ENCODE results near the gene DENND1A.
"Not testable (repeated sequence)": the region's sequence is repeated elsewhere in the genome, so short reads cannot be mapped to it uniquely, and the experiment has no call there.

Gene DENND1A

GRCh38 chr9:123861756-123862120 lies 68.2 kb downstream of the DENND1A start:
- DNase-seq: no peak

GRCh38 chr9:123861086-123861755 lies 68.7 kb downstream of the DENND1A start:
- no peak for DNase-seq

GRCh38 chr9:123860603-123861002 lies 69.3 kb downstream of the DENND1A start:
- DNase-seq: no peak

GRCh38 chr9:123852403-123852802 lies 77.5 kb downstream of the DENND1A start:
- DNase-seq: no peak

DNA sequence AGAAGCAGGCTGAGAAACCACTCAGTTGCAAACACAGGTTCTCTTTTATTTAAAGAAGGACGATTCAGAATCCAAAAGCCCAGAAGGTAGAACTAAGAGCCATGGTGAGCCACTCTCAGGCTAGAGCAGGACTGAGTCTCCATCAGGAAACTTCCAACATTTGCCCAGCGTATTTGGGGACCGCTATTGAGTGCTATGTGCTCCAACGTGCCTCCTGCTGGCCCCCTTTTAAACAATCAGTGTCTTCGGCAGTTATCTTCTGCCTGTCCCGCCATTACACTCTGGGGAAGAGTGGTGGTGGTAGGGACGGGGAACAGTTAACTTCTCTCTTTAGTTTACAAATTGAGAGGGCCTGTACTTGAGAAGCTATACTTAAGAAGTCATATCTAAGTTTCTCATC lies 78.1 kb downstream of the DENND1A start:
- DNase-seq: no peak

DNA sequence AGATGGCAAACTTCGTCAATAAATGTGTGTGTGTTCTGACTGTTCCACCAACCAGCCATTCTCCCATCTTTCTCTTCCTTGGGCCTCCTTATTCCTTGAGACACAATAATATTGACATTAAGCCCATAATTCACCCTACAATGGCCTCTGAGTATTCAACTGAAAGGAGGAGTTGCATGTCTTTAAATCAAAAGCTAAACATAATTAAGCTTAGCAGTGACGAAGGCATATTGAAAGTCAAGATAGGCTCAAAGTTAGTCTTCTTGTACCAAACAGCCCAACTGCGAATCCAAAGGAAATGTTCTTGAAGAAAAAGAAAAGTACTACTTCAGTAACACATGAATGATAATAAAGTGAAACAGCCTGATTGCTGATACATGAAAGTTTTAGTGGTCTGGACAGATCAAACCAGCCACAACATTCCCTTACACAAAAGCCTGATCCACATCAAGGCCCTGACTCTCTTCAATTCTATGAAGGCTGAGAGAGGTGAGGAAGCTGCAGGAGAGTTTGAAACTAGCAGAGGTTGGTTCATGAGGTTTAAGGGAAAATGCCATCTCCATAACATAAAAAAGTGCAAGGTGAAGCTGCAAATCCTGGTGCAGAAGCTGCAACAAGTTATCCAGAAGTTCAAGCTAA lies 81.4 kb downstream of the DENND1A start:
- DNase-seq: no peak

DNA sequence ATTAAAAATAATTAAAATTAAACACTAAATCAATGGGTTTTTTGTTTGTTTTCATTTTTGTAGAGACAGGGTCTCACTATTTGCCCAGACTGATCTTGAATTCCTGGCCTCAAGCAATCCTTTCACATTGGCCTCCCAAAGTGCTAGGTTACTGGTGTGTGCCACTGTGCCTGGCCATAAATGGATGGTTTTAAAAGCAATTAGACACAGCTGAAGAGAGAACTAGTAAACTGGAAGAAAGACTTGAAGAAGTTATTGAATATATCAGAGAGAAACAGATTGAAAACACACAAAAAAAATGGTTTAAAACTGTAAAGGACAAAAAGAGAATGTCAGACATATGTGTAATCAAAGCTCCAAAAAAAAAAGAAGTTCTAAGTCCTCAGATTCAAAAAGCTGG lies 83.0 kb downstream of the DENND1A start:
- DNase-seq: no peak

DNA sequence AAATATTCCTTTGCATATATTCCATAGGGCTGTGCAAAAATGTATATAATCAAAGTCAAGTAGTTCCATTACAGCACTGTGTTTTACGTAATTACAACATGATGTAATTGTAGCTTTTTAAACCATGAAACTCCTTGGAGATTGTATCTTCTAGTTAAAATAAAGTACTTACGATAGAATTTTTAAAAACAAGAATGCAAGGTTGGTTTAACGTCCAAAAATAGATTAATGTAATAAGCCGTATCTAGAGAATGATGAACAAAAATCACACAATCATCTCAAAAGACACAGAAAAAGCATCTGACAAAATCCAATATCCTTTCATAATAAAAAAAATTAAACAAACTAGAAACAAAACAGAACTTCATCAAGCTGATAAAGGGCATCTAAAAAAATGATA lies 86.2 kb downstream of the DENND1A start:
- no peak for DNase-seq

DNA sequence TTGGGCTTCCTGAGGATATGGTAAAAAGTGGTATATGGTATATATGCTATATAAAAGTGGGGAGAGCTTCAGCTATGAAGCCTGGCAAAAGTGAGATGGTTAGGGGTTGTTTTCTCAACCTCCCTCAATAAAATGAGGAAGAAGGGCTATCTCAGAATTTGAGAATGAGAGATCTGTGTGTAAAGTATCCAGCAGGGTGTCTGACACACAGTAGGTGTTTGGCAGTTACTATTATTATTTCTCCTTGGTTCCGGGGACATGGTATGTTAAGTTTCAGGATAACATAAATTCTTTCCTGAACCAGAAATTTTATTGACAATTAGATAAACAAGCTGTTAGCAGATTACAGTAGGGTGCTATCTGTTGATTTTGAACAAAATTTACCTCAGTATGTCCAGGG lies 94.1 kb downstream of the DENND1A start:
- no peak for DNase-seq

DNA sequence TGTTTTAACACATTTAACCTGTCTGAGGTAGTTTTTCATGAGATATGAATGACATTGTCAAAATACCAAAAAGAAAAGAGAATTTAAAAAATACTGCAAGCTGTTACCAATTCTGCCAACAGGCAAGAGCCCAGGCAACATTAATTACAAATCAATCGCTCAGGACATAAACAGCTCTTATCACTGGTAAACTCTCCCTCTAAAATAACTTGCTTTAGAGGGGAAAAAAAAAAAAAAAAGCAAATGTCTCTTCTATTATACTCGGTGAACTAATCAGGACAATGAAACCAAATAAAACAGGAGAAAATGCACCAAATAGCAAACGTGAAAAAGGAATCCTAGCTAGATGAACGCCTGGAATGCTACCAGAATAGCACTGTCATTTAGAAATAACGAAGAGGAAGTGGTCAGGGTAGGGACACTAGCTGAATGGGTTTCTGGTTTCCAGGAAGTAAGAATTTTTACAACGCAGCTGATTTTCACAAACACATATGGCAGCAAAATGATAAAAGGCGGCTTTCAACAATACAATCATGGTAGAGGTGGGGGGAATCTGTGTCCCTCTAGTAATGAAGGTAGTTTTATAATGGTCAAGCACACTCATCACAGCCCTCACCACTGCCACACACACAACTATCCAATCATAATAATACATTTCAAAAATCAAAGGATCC lies 94.9 kb downstream of the DENND1A start:
- no peak for DNase-seq

DNA sequence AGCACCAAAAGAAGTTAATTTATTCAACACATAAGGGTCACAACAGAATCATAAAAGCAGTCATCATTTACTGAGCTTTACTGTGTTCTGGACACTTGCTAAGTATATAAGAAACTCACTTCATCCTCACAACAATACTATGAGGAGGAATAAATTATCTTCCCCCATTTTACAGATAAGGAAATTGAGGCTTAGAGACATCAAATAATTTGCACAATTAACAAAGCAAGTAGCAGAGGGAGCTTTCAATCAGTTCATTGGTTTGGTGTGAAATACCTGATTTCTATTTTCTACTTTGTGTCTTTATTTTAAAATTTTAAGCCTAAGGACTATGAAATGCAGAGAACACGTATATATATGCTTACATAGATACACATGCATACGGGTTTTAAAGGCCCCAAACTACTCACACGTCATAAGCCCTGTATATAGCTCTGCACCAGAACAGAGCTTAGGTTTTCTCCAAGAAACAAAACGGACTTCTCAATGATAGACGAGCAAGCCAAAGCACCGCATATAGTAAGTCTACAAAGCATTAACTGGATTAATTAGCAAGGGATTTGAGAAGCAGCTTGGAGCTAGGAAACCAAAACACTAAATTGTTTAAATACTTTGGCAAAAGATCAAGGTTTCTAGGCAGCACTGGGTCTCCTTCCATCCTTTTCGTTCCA lies 95.6 kb downstream of the DENND1A start:
- DNase-seq: peak; percentile 21

DNA sequence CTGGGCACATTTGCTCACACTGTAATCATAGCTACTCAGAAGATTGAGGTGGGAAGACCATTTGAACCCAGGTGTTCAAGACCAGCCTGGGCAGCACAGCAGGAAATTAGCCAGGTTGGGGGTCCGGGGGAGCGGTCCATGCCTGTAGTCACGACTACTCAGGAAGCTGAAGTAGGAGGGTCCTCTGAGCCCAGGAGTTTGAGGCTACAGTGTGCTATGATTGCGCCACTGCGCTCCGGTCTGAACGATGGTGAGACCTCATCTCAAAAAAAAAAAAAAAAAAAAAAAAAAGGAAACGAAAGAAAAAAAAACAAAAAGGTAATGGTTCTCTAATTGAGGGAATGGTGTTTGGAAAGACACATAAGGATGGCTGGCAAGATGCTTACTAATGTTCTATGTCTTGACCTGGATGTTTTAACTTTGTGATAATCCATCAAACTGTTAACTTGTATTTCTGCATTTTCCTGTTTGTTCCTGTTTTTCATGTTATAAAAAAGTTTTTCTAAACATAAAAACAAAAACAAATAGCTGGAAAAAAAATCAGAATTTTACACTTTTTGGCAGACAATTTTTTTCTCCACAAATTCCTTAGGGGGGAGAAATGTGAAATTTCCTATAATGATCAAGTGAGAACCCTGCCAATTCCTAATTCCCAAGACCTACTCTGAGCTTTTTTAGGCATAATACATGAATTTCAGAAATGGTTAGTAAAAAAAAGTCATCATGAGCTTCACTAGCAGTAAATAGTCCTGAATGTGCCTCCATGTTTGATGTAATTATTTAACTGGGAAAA lies 96.9 kb downstream of the DENND1A start:
- DNase-seq: no peak

GRCh38 chr9:123832176-123832575 lies 97.8 kb downstream of the DENND1A start:
- DNase-seq: no peak

- no peak for DNase-seq
Measured at GRCh38 chr9:123828449-123828848, 101.5 kb downstream of the DENND1A start.

DNA sequence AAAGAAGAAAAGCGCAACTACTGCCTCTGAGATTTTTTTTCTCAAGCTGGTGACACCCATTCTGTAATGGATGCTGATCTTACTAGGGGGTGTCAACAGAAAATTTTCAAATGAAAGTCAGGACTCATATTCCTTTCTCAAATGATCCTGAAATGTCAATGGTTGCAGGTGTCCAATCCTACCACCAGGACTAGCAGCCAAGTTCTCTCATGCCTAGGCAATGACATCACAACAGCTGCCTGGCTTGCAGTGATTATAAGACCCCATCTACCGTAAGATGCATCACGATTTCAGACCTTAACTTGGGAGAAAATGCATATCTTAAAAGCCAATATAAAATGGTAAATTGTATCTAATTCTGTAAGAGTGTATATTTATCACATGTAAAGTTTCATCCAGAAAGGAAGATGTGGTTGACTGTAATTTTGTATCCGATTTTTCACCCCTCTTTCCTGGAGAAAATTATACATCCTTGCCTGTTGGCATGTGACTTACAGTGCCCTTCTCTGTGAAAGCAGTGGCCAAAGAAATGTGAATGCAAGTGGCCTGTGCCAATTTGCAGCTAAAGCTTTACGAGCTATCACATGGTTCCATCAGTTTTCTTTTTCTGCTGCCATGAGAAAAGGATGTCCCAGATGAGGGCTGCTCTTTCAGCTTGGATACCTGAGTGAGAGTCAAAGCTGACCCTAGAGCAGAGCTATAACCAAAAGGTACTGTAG lies 104.4 kb downstream of the DENND1A start:
- peak; percentile 7 for DNase-seq

GRCh38 chr9:123823194-123823947 lies 106.6 kb downstream of the DENND1A start:
- DNase-seq: no peak

- DNase-seq: no peak
Measured at GRCh38 chr9:123821619-123822018, 108.3 kb downstream of the DENND1A start.

- no peak for DNase-seq
Measured at GRCh38 chr9:123820139-123820538, 109.8 kb downstream of the DENND1A start.

DNA sequence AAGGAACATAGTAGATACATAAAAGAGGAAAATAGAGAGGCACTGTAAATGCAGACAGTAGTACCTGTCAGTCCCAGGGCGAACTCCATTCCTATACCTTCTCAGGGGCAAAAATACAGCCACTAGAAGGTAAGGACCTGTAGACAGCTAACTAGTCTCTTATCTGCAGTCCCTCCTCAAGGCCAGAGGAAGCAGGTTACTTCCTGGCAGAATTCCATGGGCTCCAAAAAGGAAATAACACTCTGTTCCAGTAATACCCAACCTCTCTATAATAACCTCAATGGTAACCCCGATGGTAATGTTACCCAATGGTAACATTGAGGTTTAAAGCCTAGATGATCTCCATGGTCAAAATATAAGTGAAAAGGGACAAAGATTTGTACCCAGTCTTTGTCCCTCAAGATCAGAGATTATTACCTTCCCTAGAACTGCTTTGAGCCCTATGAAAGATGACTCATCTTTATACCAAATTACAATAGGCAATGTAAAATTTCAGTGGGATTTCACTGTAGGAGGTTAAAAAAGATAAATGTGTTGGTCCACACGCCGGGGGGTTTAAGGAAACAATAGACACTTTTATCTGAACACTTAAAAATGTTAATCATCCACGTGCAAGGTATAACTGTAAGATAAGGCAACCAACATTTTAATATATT lies 113.0 kb downstream of the DENND1A start:
- no peak for DNase-seq

DNA sequence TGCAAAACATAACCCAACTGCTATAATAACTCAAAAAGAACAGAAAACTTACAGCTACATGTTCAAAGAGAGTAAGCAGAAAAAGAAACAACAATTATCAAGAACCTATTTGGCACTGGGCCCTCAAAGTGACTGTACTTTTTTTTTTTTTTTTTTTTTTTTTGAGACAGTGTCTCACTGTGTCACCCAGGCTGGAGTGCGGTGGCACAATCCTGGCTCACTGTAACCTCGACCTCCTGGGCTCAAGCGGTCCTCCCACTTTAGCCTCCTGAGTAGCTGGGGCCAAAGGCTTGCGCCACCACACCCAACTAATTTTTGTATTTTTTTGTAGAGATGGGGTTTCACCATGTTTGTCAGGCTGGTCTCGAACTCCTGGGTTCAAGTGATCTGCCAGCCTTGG lies 114.1 kb downstream of the DENND1A start:
- not testable (repeated sequence) for DNase-seq

GRCh38 chr9:123814496-123814895 lies 115.4 kb downstream of the DENND1A start:
- DNase-seq: no peak

All from NCI-H1105 treated with DMSO at 0.1 percent for 48 hours (cell line).